Muscle of leg (tissue), 11 donors: ENCODE measurements around the gene SORBS1. TPM values are rescaled to one million over a fixed set of nuclear protein-coding genes. Genes with fewer than 3 reads are reported as not detected.

Source experiments
- DNase-seq: peaks from one replicate; pipeline ENCODE4 v3.0.0; 2013
- H3K27ac ChIP-seq: one replicate; pipeline ENCODE4 v1.5.1; 2013; ENCODE audit warnings: mild to moderate bottlenecking, low read length, control low read depth
- H3K27me3 ChIP-seq: one replicate; pipeline ENCODE4 v1.6.1; 2013; ENCODE audit warnings: low read length; ENCODE audit not compliant: control insufficient read depth, insufficient read depth
- H3K36me3 ChIP-seq: one replicate; pipeline ENCODE4 v1.6.1; 2013; ENCODE audit warnings: low read length; ENCODE audit not compliant: control insufficient read depth, insufficient read depth
- H3K4me1 ChIP-seq: one replicate; pipeline ENCODE4 v1.6.1; 2013; ENCODE audit warnings: low read length; ENCODE audit not compliant: control insufficient read depth, insufficient read depth
- H3K4me3 ChIP-seq: one replicate; pipeline ENCODE4 v1.5.1; 2013; ENCODE audit warnings: low read length, control low read depth
- H3K9me3 ChIP-seq: replicated peaks from 2 replicates; pipeline ENCODE4 v1.6.1; 2013; ENCODE audit warnings: low read depth, low read length; ENCODE audit not compliant: control insufficient read depth
- WGBS: methylation state at CpG from one replicate; pipeline ENCODE4 v1.1.5; 2013; ENCODE audit warnings: missing lambda C conversion rate; ENCODE audit not compliant: insufficient coverage; 5-methylcytosine and 5-hydroxymethylcytosine counted together
- polyA plus RNA-seq, 8 donors: library from polyadenylated mRNA; unstranded; fragments of 120-200 nt; gene quantifications; one replicate each; pipeline versions ENCODE4 v1.2.1 to v1.2.3, GENCODE V29; 2013; ENCODE audit warnings: inconsistent platforms in 1 of 8, low replicate concordance in 1 of 8; ENCODE audit not compliant: insufficient read length in 8 of 8, insufficient read depth in 1 of 8
- total RNA-seq: library from RNA; stranded (reverse); fragments of 120-200 nt; gene quantifications from one replicate; pipeline ENCODE4 v1.2.4, GENCODE V29; 2013

Gene SORBS1
- total and polyA plus RNA-seq, 9 donors: 50.4 to 104 (median 57.8) TPM

- no peak overlapping the region for H3K4me3 ChIP-seq
- H3K4me1 ChIP-seq: peaks cover 10% of the 10 kb centered on the region
- H3K27me3 ChIP-seq: no peaks in the 10 kb centered on the region
- no peaks in the 10 kb centered on the region for H3K9me3 ChIP-seq
- DNase-seq: no peak
- WGBS: no CpG with 5 or more reads among the region's 2 CpGs
- no peaks in the 10 kb centered on the region for H3K36me3 ChIP-seq
- no peak overlapping the region for H3K27ac ChIP-seq
Measured at GRCh38 chr10:95506056-95506737, 55.0 kb downstream of the SORBS1 start.

- no peaks in the 10 kb centered on the region for H3K9me3 ChIP-seq
- no peaks in the 10 kb centered on the region for H3K27me3 ChIP-seq
- no peaks in the 10 kb centered on the region for H3K36me3 ChIP-seq
- peaks cover 15% of the 10 kb centered on the region for H3K4me1 ChIP-seq
- DNase-seq: no peak
- WGBS: no CpG with 5 or more reads among the region's 3 CpGs
- H3K4me3 ChIP-seq: no peak overlapping the region
- no peak overlapping the region for H3K27ac ChIP-seq
Measured at GRCh38 chr10:95505641-95506040, 55.5 kb downstream of the SORBS1 start.

GRCh38 chr10:95505084-95505610 lies 56.0 kb downstream of the SORBS1 start:
- Histone ChIP-seq H3K9me3 (no peaks in the 10 kb centered on the region), H3K4me3 (no peak overlapping the region), H3K4me1 (peaks cover 16% of the 10 kb centered on the region), H3K36me3 (no peaks in the 10 kb centered on the region), H3K27me3 (no peaks in the 10 kb centered on the region), H3K27ac (no peak overlapping the region)
- no CpG with 5 or more reads among the region's 5 CpGs for WGBS
- no peak for DNase-seq

GRCh38 chr10:95504246-95504691 lies 56.9 kb downstream of the SORBS1 start:
- DNase-seq: no peak
- H3K4me1 ChIP-seq: peaks cover 15% of the 10 kb centered on the region
- no peak overlapping the region for H3K27ac ChIP-seq
- WGBS: 92% methylated on average over 2 of the region's 4 CpGs
- no peaks in the 10 kb centered on the region for H3K27me3 ChIP-seq
- no peaks in the 10 kb centered on the region for H3K36me3 ChIP-seq
- no peak overlapping the region for H3K4me3 ChIP-seq
- no peaks in the 10 kb centered on the region for H3K9me3 ChIP-seq

GRCh38 chr10:95503526-95503925 lies 57.6 kb downstream of the SORBS1 start:
- Histone ChIP-seq H3K9me3 (no peaks in the 10 kb centered on the region), H3K4me1 (peaks cover 9% of the 10 kb centered on the region), H3K27me3 (no peaks in the 10 kb centered on the region), H3K4me3 (no peak overlapping the region), H3K36me3 (no peaks in the 10 kb centered on the region), H3K27ac (no peak overlapping the region)
- DNase-seq: no peak
- 80% methylated on average over 1 of the region's 3 CpGs for WGBS

GRCh38 chr10:95503001-95503400 lies 58.2 kb downstream of the SORBS1 start:
- Histone ChIP-seq H3K27me3 (no peaks in the 10 kb centered on the region), H3K9me3 (no peaks in the 10 kb centered on the region), H3K4me3 (no peak overlapping the region), H3K27ac (no peak overlapping the region), H3K36me3 (no peaks in the 10 kb centered on the region), H3K4me1 (peaks cover 9% of the 10 kb centered on the region)
- DNase-seq: no peak

- no peak for DNase-seq
- H3K27me3 ChIP-seq: no peaks in the 10 kb centered on the region
- peaks cover 9% of the 10 kb centered on the region for H3K4me1 ChIP-seq
- WGBS: no CpG with 5 or more reads among the region's 1 CpG
- H3K27ac ChIP-seq: no peak overlapping the region
- H3K36me3 ChIP-seq: no peaks in the 10 kb centered on the region
- no peak overlapping the region for H3K4me3 ChIP-seq
- no peaks in the 10 kb centered on the region for H3K9me3 ChIP-seq
Measured at GRCh38 chr10:95502377-95502776, 58.8 kb downstream of the SORBS1 start.

GRCh38 chr10:95501203-95502094 lies 59.7 kb downstream of the SORBS1 start:
- Histone ChIP-seq H3K27ac (no peak overlapping the region), H3K36me3 (no peaks in the 10 kb centered on the region), H3K4me3 (no peak overlapping the region), H3K27me3 (no peaks in the 10 kb centered on the region), H3K4me1 (peaks cover 18% of the 10 kb centered on the region), H3K9me3 (no peaks in the 10 kb centered on the region)
- 46% methylated on average over 7 of the region's 10 CpGs for WGBS
- no peak for DNase-seq

GRCh38 chr10:95500649-95501048 lies 60.5 kb downstream of the SORBS1 start:
- DNase-seq: no peak
- 41% methylated on average over 6 of the region's 7 CpGs for WGBS
- Histone ChIP-seq H3K36me3 (no peaks in the 10 kb centered on the region), H3K27me3 (no peaks in the 10 kb centered on the region), H3K9me3 (no peaks in the 10 kb centered on the region), H3K4me1 (peaks cover 18% of the 10 kb centered on the region), H3K4me3 (no peak overlapping the region), H3K27ac (no peak overlapping the region)

- Histone ChIP-seq H3K27me3 (no peaks in the 10 kb centered on the region), H3K27ac (no peak overlapping the region), H3K4me3 (no peak overlapping the region), H3K9me3 (no peaks in the 10 kb centered on the region), H3K4me1 (peaks cover 15% of the 10 kb centered on the region), H3K36me3 (no peaks in the 10 kb centered on the region)
- 80% methylated on average over 1 of the region's 4 CpGs for WGBS
- no peak for DNase-seq
Measured at GRCh38 chr10:95500097-95500496, 61.1 kb downstream of the SORBS1 start.
